GM21786 (cell line): Measurements from ENCODE around the gene NDUFS6.
"Not testable (repeated sequence)": the region's sequence is repeated elsewhere in the genome, so short reads cannot be mapped to it uniquely, and the experiment has no call there.

Experiments used
- ATAC-seq: cut with Tn5 transposase; IDR thresholded peaks from one replicate; pipeline ENCODE4 v1.9.1; 2021; ENCODE audit not compliant: unreplicated experiment

The NDUFS6 gene

GRCh38 chr5:1796371-1797102, 4.7 kb upstream of the NDUFS6 start:
- no peak for ATAC-seq

- ATAC-seq, result no peak
Measured at GRCh38 chr5:1797103-1797800, 4.0 kb upstream of the NDUFS6 start.

GRCh38 chr5:1797855-1798254, 3.4 kb upstream of the NDUFS6 start:
- ATAC-seq, result no peak

- not testable (repeated sequence) for ATAC-seq
Measured at GRCh38 chr5:1798589-1798988, 2.6 kb upstream of the NDUFS6 start.

GRCh38 chr5:1799110-1799601, 2.1 kb upstream of the NDUFS6 start:
- ATAC-seq, result peak; percentile 29

- peak; percentile 52 for ATAC-seq
Measured at GRCh38 chr5:1799602-1800471, 1.4 kb upstream of the NDUFS6 start, which contains the start of gene MRPL36. Gene MRPL36, minus strand, starts transcription at chr5:1799837. Its CDS starts 902 bp downstream, at chr5:1798935.

GRCh38 chr5:1800472-1801221, 560 bp upstream of the NDUFS6 start:
- peak; percentile 38 for ATAC-seq

- ATAC-seq, result no peak
Measured at GRCh38 chr5:1801967-1802295, 724 bp downstream of the NDUFS6 start.

- no peak for ATAC-seq
Measured at GRCh38 chr5:1803192-1803591, 2.0 kb downstream of the NDUFS6 start.

GRCh38 chr5:1804001-1804690, 2.9 kb downstream of the NDUFS6 start:
- ATAC-seq, result no peak

- ATAC-seq, result no peak
Measured at GRCh38 chr5:1805326-1805725, 4.1 kb downstream of the NDUFS6 start.

GRCh38 chr5:1805736-1806135, 4.5 kb downstream of the NDUFS6 start:
- ATAC-seq, result no peak

GRCh38 chr5:1806199-1806598, 5.0 kb downstream of the NDUFS6 start:
- no peak for ATAC-seq

GRCh38 chr5:1806974-1807373, 5.8 kb downstream of the NDUFS6 start:
- no peak for ATAC-seq

GRCh38 chr5:1807451-1808185, 6.4 kb downstream of the NDUFS6 start:
- ATAC-seq, result no peak

GRCh38 chr5:1808439-1808838, 7.2 kb downstream of the NDUFS6 start:
- ATAC-seq, result no peak

GRCh38 chr5:1809416-1810035, 8.3 kb downstream of the NDUFS6 start:
- ATAC-seq, result no peak

- ATAC-seq, result no peak
Measured at GRCh38 chr5:1810581-1811101, 9.4 kb downstream of the NDUFS6 start.
